Measurements from ENCODE around the gene GSTT2.

GSTT2 gene

DNA sequence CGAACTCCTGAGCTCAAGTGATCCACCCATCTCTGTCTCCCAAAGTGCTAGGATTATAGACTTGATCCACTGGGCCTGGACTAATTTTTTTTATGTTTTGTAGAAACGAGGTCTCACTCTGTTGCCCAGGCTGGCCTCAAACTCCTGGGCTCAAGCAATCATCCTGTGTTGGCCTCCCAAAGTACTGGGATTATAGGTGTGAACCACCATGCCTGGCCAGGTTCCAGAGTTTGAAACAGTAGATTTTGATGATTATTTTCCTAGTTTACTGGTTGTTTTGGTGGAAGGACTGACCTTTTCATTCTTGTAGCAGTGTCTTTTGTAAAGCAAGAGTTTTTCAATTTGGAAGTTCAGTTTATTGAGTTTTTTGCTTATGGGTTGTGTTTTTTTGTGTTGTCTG is 46.1 kb downstream of the GSTT2 start:
- ChIA-PET CTCF (no interaction called here), POLR2A (interaction anchor here (1.2 to 2.0 kb wide), 2 partner anchors 14 to 15 kb away, joined by 7 to 9 read pairs; partner anchors contain the start of gene CABIN1)
- TF ChIP-seq FOXK2 (IDR thresholded peaks at IDR 0.05) (no peak), L3MBTL2 (conservative IDR thresholded peaks at IDR 0.05) (peak; percentile 15; the same call in 1 of the 2 replicates)
- DNase-seq (ENCODE audit: extremely low spot score), result no peak

DNA sequence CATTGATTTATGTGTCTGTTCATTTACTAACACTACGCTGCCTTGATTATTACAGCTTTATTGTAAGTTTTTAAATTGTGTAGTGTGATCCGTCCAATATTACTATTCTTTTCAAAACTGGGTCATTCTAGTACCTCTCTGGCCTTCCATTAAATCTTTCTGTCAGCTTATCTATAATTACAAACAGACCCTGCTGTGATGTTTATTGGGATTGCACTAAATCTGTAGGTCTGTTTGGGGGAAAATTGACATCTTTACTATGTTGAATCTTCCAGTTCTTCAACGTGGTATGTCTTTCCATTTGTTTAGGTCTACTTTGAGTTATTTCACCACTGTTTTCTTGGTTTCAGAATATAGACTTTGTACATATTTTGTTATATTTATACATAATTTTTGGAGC is 46.8 kb downstream of the GSTT2 start:
- peak; percentile 60 for DNase-seq (ENCODE audit: extremely low spot score)
- no peak for TF ChIP-seq BHLHE40 (IDR thresholded peaks at IDR 0.05; ENCODE audit: borderline replicate concordance)
- TF ChIP-seq L3MBTL2 (conservative IDR thresholded peaks at IDR 0.05), result no peak
- TF ChIP-seq ELF4 (IDR thresholded peaks at IDR 0.05), result peak; percentile 21; the same call in 1 of the 2 replicates
- TF ChIP-seq HDGF (IDR thresholded peaks at IDR 0.05; ENCODE audit: borderline replicate concordance), result no peak
- TF ChIP-seq, protein P1, sequence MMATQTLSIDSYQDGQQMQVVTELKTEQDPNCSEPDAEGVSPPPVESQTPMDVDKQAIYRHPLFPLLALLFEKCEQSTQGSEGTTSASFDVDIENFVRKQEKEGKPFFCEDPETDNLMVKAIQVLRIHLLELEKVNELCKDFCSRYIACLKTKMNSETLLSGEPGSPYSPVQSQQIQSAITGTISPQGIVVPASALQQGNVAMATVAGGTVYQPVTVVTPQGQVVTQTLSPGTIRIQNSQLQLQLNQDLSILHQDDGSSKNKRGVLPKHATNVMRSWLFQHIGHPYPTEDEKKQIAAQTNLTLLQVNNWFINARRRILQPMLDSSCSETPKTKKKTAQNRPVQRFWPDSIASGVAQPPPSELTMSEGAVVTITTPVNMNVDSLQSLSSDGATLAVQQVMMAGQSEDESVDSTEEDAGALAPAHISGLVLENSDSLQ (IDR thresholded peaks at IDR 0.05), result peak; percentile 98
- TF ChIP-seq ZNF384 (IDR thresholded peaks at IDR 0.05), result peak; percentile 75
- TF ChIP-seq SUZ12 (IDR thresholded peaks at IDR 0.05), result no peak
- peak; percentile 100 for TF ChIP-seq CTBP1 (IDR thresholded peaks at IDR 0.05; ENCODE audit: borderline replicate concordance)
- no peak for TF ChIP-seq SP1 (IDR thresholded peaks at IDR 0.05)
- TF ChIP-seq FOXK2 (IDR thresholded peaks at IDR 0.05), result 0 out of 2 replicates have a peak, but pooled peaks have one; percentile 52
- TF ChIP-seq FOXM1 (IDR thresholded peaks at IDR 0.05; ENCODE audit: borderline replicate concordance), result peak; percentile 74; the same call in 1 of the 2 replicates
- peak; percentile 85 for TF ChIP-seq FOXA1 (IDR thresholded peaks at IDR 0.05)
- TF ChIP-seq ARNT (IDR thresholded peaks at IDR 0.05), result peak; percentile 92
- TF ChIP-seq TARDBP (IDR thresholded peaks at IDR 0.05), result peak; percentile 74
- TF ChIP-seq LEF1 (IDR thresholded peaks at IDR 0.05; ENCODE audit: borderline replicate concordance), result peak; percentile 95; the same call in 1 of the 2 replicates
- TF ChIP-seq NFRKB (IDR thresholded peaks at IDR 0.05), result no peak
- POLR2A ChIA-PET, result interaction anchor here (0.6 to 2.0 kb wide), 4 partner anchors 9 to 16 kb away, joined by 3 to 9 read pairs (median 3); partner anchors contain the start of gene CABIN1
- CTCF ChIA-PET, result no interaction called here

DNA sequence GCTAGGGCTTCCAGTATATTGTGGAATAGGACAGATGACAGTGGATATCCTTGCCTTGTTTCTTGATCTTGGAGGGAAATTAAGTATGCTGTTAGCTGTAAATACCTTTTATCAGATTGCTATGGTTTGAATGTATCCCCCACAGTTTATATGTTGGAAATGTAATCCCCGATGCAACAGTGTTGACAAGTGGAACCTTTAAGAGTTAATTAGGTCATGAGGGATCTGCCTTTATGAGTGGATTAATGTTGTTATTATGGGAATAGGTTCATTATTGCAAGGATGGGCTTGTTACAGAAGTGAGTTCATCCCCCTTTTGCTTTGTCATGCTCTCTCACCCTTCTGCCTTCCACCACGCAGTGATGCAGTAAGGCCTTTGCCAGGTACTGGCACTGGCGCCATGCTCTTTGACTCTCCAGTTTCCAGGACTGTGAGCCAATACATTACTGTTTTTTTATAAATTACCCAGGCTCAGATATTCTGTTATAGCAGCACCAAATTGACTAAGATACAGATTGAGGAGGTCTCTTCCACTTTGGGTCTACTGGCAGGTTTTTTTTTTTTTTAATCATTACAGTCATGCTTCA is 47.5 kb downstream of the GSTT2 start:
- ChIA-PET CTCF (no interaction called here), POLR2A (interaction anchor here (0.6 to 1.4 kb wide), 2 partner anchors 9 to 11 kb away, joined by 3 read pairs; no protein-coding TSS in a partner anchor)
- no peak for DNase-seq (ENCODE audit: extremely low spot score)
- TF ChIP-seq FOXA1 (IDR thresholded peaks at IDR 0.05), result no peak
- TF ChIP-seq CTBP1 (IDR thresholded peaks at IDR 0.05; ENCODE audit: borderline replicate concordance), result no peak

DNA sequence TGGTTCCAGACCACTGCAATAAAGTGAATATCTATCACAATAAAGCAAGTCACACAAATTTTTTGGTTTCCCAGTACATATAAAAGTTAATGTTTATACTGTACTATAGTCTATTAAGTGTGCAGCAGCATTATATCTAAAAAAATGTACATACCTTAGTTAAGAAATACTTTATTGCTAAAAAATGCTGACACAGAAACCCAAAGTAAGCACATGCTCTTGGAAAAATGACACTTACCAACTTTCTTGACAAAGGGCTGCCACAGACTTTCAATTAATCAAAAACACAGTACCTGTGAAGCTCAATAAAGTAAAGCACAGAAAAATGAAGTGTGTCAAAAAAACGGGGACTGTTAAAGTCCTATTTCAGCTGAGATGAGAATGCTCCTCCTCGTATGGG is 48.1 kb downstream of the GSTT2 start:
- no peak for DNase-seq (ENCODE audit: extremely low spot score)
- ChIA-PET POLR2A (interaction anchor here (1.2 to 1.4 kb wide), 2 partner anchors 8 to 17 kb away, joined by 3 read pairs; partner anchors contain the start of gene CABIN1), CTCF (interaction anchor here (1.7 kb wide), 1 partner anchor 128 kb away, joined by 5 read pairs; no protein-coding TSS in a partner anchor)
- TF ChIP-seq ZNF384 (IDR thresholded peaks at IDR 0.05) (no peak), SUZ12 (IDR thresholded peaks at IDR 0.05) (no peak), BHLHE40 (IDR thresholded peaks at IDR 0.05; ENCODE audit: borderline replicate concordance) (no peak), NFRKB (IDR thresholded peaks at IDR 0.05) (no peak)

GRCh38 chr22:24028533-24028932 is 48.6 kb downstream of the GSTT2 start:
- CTCF ChIA-PET, result interaction anchor here (1.7 kb wide), 1 partner anchor 128 kb away, joined by 5 read pairs; no protein-coding TSS in a partner anchor
- POLR2A ChIA-PET, result interaction anchor here (1.2 kb wide), 1 partner anchor 18 kb away, joined by 3 read pairs; the partner anchor contains the start of gene CABIN1
- TF ChIP-seq LEF1 (IDR thresholded peaks at IDR 0.05; ENCODE audit: borderline replicate concordance) (no peak), CTBP1 (IDR thresholded peaks at IDR 0.05; ENCODE audit: borderline replicate concordance) (no peak)
- TF ChIP-seq, protein P1 (IDR thresholded peaks at IDR 0.05), result no peak
- no peak for DNase-seq (ENCODE audit: extremely low spot score)

DNA sequence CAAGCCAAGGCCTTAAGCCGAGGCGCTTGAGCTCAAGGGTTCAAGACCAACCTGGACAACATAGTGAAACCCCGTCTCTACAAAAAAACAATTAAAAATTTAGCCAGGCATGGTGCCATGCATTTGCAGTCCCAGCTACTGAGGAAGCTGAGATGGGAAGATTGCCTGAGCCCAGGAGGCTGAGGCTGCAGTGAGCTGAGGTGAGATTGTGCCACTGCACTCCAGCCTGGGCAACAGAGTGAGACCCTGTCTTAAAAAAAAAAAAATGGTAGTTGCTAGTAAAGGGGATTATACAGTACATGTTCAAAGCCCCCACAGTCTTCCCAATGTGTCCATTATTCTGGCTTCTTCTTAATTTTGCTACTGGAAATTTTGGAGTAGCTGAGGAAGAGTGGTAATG is 49.4 kb downstream of the GSTT2 start:
- no peak for DNase-seq (ENCODE audit: extremely low spot score)
- CTCF ChIA-PET, result interaction anchor here (1.7 kb wide), 1 partner anchor 127 kb away, joined by 5 read pairs; no protein-coding TSS in a partner anchor
- TF ChIP-seq ELF4 (IDR thresholded peaks at IDR 0.05) (no peak), FOXA1 (IDR thresholded peaks at IDR 0.05) (no peak), TARDBP (IDR thresholded peaks at IDR 0.05) (no peak), BHLHE40 (IDR thresholded peaks at IDR 0.05; ENCODE audit: borderline replicate concordance) (no peak), L3MBTL2 (conservative IDR thresholded peaks at IDR 0.05) (no peak)
- TF ChIP-seq, protein P1 (IDR thresholded peaks at IDR 0.05), result no peak
- POLR2A ChIA-PET, result interaction anchor here (1.2 to 2.1 kb wide), 2 partner anchors 18 kb away, joined by 3 to 14 read pairs; partner anchors contain the start of gene CABIN1

DNA sequence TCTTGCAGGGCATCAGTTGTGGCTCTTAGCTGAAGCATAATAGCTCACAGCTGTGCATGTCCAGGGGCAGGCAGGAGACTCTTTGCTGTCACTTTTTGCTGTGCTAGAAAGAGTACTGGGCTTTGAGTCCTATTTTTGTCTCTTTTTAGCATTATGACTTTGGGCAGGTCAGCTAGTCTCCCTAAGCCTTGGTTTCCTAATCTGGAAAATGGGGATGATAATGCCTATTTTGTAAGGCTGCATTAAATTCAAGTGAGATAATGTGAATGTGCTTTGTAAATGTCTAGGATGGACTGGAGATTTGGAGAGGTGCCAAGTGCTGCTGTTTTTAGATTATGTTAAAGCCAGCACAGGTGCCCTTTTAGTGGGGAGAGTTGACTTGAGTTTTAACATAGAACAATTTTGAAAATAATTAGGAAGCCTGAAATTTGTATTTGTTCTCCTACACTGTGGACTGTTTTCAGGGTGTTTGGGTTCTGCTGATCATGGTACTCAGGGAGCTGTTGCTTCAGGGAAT is 50.3 kb downstream of the GSTT2 start:
- DNase-seq (ENCODE audit: extremely low spot score), result peak; percentile 4
- no peak for TF ChIP-seq FOXK2 (IDR thresholded peaks at IDR 0.05)
- no peak for TF ChIP-seq LEF1 (IDR thresholded peaks at IDR 0.05; ENCODE audit: borderline replicate concordance)
- no peak for TF ChIP-seq CTBP1 (IDR thresholded peaks at IDR 0.05; ENCODE audit: borderline replicate concordance)
- no peak for TF ChIP-seq FOXM1 (IDR thresholded peaks at IDR 0.05; ENCODE audit: borderline replicate concordance)
- TF ChIP-seq SUZ12 (IDR thresholded peaks at IDR 0.05), result no peak
- no peak for TF ChIP-seq L3MBTL2 (conservative IDR thresholded peaks at IDR 0.05)
- no peak for TF ChIP-seq HDGF (IDR thresholded peaks at IDR 0.05; ENCODE audit: borderline replicate concordance)
- no peak for TF ChIP-seq TARDBP (IDR thresholded peaks at IDR 0.05)
- no peak for TF ChIP-seq NFRKB (IDR thresholded peaks at IDR 0.05)
- no peak for TF ChIP-seq ELF4 (IDR thresholded peaks at IDR 0.05)
- no peak for TF ChIP-seq SP1 (IDR thresholded peaks at IDR 0.05)
- TF ChIP-seq FOXA1 (IDR thresholded peaks at IDR 0.05), result no peak
- TF ChIP-seq ZNF384 (IDR thresholded peaks at IDR 0.05), result no peak
- TF ChIP-seq, protein P1 (IDR thresholded peaks at IDR 0.05), result no peak
- TF ChIP-seq BHLHE40 (IDR thresholded peaks at IDR 0.05; ENCODE audit: borderline replicate concordance), result no peak
- no peak for TF ChIP-seq ARNT (IDR thresholded peaks at IDR 0.05)
- ChIA-PET POLR2A (interaction anchor here (2.1 kb wide), 1 partner anchor 19 kb away, joined by 14 read pairs; the partner anchor contains the start of gene CABIN1), CTCF (no interaction called here)
